HG02840 (cell line): Measurements from ENCODE around the gene HYDIN.

Experiments
- ATAC-seq: cut with Tn5 transposase; IDR thresholded peaks from one replicate; pipeline ENCODE4 v1.9.1; 2021; ENCODE audit warnings: mild to moderate bottlenecking, moderate library complexity, moderate number of reproducible peaks; ENCODE audit not compliant: unreplicated experiment, low FRiP score

Gene HYDIN

GRCh38 chr16:70770626-70771552 lies 459.6 kb downstream of the HYDIN start:
- no peak for ATAC-seq

GRCh38 chr16:70770291-70770625 lies 460.3 kb downstream of the HYDIN start:
- no peak for ATAC-seq

- no peak for ATAC-seq
Measured at GRCh38 chr16:70769761-70770160, 460.8 kb downstream of the HYDIN start.

- ATAC-seq = no peak
Measured at GRCh38 chr16:70769131-70769530, 461.4 kb downstream of the HYDIN start.

- ATAC-seq = no peak
Measured at GRCh38 chr16:70768203-70768580, 462.3 kb downstream of the HYDIN start.

- ATAC-seq = no peak
Measured at GRCh38 chr16:70767377-70768202, 462.9 kb downstream of the HYDIN start.

- no peak for ATAC-seq
Measured at GRCh38 chr16:70766658-70767057, 463.9 kb downstream of the HYDIN start.

- no peak for ATAC-seq
Measured at GRCh38 chr16:70766176-70766575, 464.3 kb downstream of the HYDIN start.

- ATAC-seq = no peak
Measured at GRCh38 chr16:70765491-70765890, 465.0 kb downstream of the HYDIN start.

GRCh38 chr16:70764632-70765031 lies 465.9 kb downstream of the HYDIN start:
- ATAC-seq = no peak

GRCh38 chr16:70760221-70760620 lies 470.3 kb downstream of the HYDIN start:
- no peak for ATAC-seq

GRCh38 chr16:70759666-70760065 lies 470.9 kb downstream of the HYDIN start:
- ATAC-seq = no peak

- ATAC-seq = no peak
Measured at GRCh38 chr16:70758786-70759185, 471.7 kb downstream of the HYDIN start.
